HL-60/S4 treated with retinoic acid at 250 ng/mL for 4 days and 3 days (cell line): ENCODE results near the gene CALD1.
"Not testable (repeated sequence)": the region's sequence is repeated elsewhere in the genome, so short reads cannot be mapped to it uniquely, and the experiment has no call there.

ENCODE experiments used
- in situ Hi-C: fragments of 300-500 bp; cut with MboI; formaldehyde crosslinking; loops from 2 replicates; pipeline ENCODE4 v1.7.0; 2022; ENCODE audit warnings: low sequenced_read_pairs

Gene CALD1

GRCh38 chr7:134945691-134946090, 166.3 kb downstream of the CALD1 start:
- in situ Hi-C loops: no loop called here

DNA sequence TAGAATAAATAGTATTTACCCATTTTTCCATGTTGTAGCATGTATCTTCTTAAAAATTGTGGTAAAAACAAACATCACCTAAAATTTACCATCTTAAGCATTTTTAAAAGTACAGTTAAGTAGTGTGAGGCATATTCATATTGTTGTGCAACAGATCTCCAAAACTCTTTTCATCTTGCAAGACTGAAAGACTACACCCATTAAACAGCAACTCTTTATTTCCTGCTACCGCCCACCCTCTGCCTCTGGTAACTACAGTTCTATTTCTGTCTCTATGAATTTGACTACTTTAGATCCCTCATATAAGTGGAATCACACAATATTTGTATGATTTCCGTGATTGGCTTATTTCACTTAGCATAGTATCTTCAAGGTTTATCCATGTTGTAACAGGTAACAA, 166.8 kb downstream of the CALD1 start:
- in situ Hi-C loops: no loop called here

DNA sequence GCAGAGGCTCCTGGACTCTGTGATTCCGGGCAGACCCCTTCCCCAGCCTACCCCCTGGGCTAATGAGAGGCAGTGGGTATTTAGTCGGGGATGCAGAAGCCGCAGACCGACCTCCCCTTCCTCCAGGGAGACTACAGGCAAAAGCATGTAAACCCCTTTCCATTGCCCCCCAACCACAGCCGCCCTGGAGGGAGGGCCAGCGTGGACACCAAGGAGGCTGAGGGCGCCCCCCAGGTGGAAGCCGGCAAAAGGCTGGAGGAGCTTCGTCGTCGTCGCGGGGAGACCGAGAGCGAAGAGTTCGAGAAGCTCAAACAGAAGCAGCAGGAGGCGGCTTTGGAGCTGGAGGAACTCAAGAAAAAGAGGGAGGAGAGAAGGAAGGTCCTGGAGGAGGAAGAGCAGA, 167.9 kb downstream of the CALD1 start:
- in situ Hi-C loops: no loop called here

DNA sequence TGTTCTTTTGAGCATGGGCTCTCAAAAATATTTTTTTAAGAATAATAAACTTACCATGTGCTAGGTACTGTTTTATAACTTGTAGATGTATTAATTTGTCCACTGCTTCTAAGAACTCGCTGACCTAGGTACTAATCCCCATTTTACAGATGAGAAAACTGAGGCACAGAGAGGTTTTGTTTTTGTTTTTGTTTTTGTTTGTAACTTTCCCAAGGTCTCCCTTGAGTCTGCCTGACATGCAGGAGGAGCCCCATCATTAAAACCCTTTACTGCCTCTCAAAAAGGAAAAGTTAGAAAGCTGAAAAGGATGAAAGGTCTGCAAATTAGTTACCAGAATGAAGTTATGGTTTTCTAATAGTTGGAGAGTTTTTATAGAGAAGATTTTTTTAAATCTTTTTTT, 168.4 kb downstream of the CALD1 start:
- in situ Hi-C loops: no loop called here

- in situ Hi-C loops: no loop called here
Observed at GRCh38 chr7:134948246-134948645, 168.8 kb downstream of the CALD1 start.

DNA sequence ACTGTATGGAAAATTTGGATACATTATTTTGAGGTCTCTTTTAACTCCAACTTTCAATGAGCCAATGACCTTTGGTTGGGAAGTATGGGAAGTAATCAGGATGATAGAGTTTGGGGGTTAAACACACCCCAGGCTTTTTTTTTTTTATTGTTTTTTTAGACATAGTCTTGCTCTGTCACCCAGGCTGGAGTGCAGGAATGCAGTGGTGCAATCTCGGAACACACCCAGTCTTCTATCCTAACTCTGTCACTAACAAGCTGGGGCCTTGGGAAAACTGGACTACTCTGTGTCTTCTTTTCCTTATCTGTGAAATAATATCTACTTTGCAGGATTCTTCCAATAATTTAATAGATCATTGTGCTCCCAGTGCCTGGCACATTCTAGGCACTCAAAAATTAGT, 169.3 kb downstream of the CALD1 start:
- in situ Hi-C loops: no loop called here

DNA sequence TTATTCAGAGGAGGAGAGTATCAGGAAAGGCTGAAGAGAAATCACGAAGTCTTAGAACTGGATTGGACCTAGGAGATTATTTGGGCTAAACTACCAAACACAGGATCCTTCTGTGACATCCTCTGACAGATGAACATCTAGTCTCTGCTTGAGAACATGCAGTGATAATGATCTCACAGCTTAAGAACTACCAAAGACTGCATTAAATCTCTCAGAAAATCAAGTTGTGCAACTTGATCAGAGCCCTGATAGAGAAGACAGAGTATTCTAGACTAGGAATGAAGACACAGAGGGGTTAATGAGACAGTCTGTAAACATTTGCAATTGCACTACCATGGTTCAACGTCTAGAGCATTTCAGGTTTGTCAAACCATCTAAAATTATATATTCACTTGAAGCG, 169.7 kb downstream of the CALD1 start:
- in situ Hi-C loops: no loop called here

DNA sequence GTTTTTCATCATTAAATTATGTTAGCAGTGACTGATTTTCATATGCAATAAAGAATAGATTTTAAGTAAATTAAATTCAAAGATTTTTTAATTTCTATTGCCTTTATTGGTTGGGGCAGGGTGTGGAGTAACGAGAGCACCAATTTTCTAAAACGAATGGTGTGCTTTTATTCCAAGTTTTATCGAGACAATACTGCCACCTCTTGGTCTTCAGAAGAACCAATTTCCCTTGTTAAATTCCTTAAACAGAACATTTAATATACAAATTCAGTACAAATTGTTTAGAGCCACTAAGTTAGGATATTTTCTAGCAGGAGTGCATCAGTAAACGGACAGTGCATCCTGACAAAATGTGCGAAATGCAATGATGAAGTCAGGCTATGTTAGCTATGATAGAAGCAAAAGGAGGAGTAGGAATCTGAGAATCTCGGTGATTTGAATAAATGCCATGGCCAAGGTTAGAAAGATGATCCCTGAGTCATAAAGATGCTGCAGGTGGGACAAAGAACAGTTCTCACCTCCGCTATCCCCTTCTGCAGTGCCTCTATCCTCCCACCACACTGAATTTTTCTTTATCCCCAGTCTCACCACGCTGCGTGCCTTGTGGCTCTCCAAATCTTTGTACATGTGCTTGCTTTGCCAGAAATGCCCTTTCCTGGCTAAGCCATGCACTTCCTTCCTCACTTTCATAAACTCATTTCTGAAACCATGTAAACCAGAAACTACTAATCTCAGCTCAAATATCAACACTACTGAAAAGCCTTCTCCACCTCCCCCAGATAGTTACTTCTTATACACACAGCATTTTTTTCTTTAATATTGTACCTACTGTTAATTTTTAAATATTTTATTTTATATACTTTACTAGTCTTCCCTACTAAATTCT, 175.0 kb downstream of the CALD1 start:
- in situ Hi-C loops: no loop called here

- in situ Hi-C loops: no loop called here
Observed at GRCh38 chr7:134957005-134957404, 177.6 kb downstream of the CALD1 start.

- in situ Hi-C loops: no loop called here
Observed at GRCh38 chr7:134959810-134960209, 180.4 kb downstream of the CALD1 start.

GRCh38 chr7:134962270-134962780, 182.9 kb downstream of the CALD1 start:
- in situ Hi-C loops: no loop called here

DNA sequence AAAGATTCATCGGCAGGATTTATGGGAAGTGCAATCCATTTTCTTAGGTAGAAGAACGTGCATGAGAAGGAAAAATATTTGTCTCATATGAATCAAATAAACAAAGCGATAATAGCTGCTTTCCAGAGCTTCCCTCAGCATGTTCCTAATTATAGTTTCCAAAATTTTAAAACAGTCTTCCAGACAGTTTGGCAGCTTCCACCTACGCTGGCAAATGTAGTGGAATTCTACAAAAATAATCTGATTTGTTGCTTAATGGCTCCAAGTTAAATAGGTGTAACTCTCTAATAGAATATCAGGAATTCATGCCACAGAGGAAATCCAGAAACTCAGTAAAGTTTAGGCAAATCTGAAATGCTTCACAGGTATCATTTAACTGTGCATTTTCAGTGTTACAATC, 183.6 kb downstream of the CALD1 start:
- in situ Hi-C loops: no loop called here

DNA sequence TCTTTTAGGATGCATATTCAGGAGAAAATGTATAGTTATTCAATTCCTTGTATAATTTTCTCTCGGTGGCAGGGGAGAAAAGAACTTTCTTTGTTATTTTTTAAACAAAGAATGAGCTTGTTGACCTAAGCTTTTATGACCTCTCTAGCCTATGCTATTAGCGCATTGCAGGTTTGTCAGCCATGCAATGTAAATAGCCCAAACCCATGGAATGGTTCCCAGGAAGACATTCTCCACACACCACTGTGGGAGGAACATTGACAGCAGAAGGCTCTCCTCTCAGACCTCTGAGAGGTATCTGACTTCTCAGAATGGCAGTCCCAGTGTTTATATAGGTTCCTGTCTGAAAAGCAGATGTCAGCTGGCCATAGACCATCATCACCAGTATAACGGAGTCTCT, 187.3 kb downstream of the CALD1 start:
- in situ Hi-C loops: no loop called here

DNA sequence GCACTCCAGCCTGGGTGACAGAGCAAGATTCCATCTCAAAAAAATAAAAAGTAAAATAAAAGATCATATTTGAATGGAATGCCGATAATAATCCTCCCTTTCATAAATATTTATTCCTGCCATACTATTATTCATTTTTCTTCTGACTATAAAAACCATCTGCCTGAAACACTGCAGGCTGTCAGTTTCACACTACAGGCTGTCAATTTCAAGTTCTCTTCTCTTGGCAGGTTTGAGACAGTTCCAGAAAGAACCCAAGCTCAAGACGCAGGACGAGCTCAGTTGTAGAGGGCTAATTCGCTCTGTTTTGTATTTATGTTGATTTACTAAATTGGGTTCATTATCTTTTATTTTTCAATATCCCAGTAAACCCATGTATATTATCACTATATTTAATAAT, 188.7 kb downstream of the CALD1 start:
- in situ Hi-C loops: no loop called here

- in situ Hi-C loops: not testable (repeated sequence)
Observed at GRCh38 chr7:134981645-134982044, 202.2 kb downstream of the CALD1 start.

GRCh38 chr7:134985894-134986362, 206.5 kb downstream of the CALD1 start:
- in situ Hi-C loops: no loop called here

DNA sequence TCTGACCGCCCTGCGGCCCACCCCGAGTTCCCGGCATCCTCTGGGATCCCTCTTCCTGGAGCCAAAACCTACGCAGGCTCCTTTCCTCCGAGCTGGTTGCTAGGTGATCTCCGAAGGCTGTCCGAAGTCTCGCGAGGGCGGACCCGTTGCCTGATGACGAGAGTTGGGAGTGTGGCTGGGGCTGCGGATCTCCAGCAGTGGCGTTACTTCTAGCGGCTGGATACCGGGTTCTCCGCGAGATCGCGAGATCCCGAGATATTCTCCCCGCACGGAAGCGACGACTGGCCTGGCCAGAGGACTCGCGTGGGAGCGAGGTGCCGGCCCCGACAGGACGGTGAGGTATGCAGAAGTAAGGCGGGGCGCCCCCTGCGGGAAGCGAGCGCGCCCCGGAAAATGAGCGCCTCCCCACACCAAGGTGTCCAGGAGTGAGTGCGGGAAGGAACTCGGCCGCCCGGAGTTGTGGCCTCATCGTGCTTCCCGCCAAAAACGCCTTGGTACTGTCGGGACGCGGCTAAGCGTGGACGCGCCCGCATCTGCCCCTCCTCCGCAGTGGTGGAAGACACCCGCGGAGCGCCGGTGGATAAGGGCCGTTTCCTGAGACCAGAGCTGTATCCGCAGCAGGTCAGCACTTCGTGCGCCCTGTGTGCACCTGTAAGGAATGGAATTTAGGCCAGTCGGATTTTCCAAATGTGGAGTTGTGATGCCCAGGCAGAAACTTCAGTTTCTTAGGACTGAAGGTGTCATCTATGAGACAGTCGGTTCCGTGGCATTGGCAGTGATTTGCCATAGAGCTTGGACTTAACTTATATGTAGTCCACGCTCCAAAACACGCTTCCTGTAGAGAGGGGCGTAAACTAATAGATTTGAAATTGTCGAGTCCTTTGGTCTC, 207.2 kb downstream of the CALD1 start, which contains the start of gene AGBL3:
Gene AGBL3 (plus strand): TSS at position 146 of the 889 bp plus-strand sequence. CDS start 1,426 bp downstream, outside the sequence.
- in situ Hi-C loops: no loop called here

GRCh38 chr7:134988161-134988560, 208.7 kb downstream of the CALD1 start:
- in situ Hi-C loops: no loop called here

DNA sequence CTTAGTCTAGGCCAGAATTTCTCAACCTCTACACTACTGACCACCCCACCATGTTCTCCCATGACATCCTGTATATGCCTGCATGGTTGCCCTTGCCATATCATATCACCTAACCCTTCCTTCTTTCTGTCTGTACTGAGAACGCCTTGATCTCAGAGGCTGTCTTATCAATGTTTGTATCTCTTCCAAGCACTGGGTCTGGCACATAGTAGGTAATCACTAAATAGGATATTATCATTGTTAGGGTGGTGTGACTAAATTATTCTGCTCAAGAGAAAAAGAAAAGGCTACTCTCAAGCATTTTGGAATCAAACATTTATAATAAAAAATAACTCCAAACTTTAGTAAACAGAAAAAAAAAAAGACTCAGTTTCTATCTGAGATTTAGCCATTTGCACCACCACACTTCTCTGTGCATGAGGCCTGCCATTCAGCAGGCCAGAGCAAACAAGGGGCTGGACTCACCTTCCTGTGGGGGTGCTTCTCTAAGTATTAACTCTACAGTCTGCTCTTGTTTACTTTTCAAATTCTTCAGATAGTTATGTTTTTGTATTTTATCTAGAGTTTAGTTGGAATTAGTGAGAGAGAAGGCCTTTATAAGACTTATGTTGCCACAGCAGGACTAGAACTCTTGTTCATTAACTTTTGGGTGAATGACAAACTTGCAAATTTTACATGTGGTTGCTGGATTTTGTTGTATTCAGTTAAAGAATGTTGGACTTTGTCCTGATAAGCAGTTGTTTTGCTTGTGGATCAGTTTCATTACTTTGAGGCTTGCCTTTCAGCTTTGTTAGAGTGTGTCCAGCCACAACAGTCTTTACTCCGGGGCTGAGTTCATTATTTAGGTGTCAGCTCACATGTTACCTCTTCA, 212.3 kb downstream of the CALD1 start:
- in situ Hi-C loops: no loop called here

DNA sequence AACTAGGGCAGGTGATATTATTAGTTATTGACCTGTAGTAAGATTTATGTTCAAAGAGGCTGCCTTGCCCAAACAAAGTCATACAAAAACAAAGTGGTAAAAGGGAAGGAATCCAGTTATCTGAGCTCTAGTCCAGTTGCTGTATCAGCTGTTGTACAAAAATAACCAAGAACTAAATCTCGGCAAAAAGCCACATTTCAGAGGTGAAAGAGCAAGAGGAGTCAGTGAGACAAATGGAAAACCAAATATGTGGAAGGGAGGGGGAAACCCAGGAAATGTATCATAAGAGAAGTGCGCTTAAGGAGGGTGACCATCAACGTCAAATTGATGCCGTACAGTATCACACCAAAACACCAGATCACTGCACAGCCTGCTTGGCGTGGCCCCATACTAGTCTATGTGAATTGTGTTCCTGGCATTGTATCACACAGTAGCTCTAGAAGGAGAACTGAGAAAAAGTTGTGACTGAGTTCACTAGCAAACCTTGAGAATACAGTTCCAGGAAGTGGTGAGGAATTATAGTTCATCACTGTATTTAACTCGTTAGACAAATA, 213.3 kb downstream of the CALD1 start:
- in situ Hi-C loops: no loop called here
